OCI-LY7 (cell line): ENCODE data around the gene TMEM144.

Experiments used
- EZH2phosphoT487 ChIP-seq: fragments of 200-600 bp; sonication (generic); IDR thresholded peaks from 2 replicates; pipeline ENCODE4 v1.6.1; 2018; ENCODE audit warnings: low read depth, borderline replicate concordance, mild to moderate bottlenecking, mixed run types, antibody characterized with exemption, low read length, moderate library complexity, mixed read lengths
- TF ChIP-seq, protein P1 (sequence below): fragments of 200-600 bp; sonication (generic); conservative IDR thresholded peaks from 2 replicates; pipeline ENCODE4 v1.5.1; 2014; ENCODE audit warnings: mild to moderate bottlenecking, antibody characterized with exemption, low read length, moderate library complexity, mixed read lengths

DNA sequence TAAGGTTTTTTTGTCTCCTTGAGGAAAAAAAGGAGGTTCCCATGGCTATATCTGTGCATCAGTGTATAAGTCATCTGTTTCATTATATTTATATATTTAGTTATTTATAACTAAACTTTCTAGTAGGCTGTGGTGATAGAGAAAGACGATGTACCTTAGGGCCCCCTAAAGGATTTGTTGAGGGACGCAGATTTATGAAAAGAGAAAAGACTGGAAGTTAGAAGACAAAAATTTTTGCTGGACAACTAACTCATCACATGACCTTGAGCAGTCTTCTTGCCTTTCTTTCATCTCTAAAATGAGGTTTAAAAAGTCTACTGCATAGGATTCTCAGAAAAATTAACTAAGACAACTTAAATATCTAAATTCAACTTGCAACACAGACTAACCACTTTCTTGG, 43.6 kb upstream of the TMEM144 start:
- TF ChIP-seq, protein P1, sequence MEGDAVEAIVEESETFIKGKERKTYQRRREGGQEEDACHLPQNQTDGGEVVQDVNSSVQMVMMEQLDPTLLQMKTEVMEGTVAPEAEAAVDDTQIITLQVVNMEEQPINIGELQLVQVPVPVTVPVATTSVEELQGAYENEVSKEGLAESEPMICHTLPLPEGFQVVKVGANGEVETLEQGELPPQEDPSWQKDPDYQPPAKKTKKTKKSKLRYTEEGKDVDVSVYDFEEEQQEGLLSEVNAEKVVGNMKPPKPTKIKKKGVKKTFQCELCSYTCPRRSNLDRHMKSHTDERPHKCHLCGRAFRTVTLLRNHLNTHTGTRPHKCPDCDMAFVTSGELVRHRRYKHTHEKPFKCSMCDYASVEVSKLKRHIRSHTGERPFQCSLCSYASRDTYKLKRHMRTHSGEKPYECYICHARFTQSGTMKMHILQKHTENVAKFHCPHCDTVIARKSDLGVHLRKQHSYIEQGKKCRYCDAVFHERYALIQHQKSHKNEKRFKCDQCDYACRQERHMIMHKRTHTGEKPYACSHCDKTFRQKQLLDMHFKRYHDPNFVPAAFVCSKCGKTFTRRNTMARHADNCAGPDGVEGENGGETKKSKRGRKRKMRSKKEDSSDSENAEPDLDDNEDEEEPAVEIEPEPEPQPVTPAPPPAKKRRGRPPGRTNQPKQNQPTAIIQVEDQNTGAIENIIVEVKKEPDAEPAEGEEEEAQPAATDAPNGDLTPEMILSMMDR: no peak
- TF ChIP-seq EZH2phosphoT487: no peak
